Loucy (cell line): ENCODE data around the gene AK4.

Experiments
- EZH2phosphoT487 ChIP-seq: fragments of 200-600 bp; IDR thresholded peaks from 2 replicates; pipeline ENCODE4 v1.6.1; 2018; ENCODE audit warnings: antibody characterized with exemption, mild to moderate bottlenecking, moderate library complexity, borderline replicate concordance
- TF ChIP-seq, protein P1 (sequence below): fragments of 200-600 bp; sonication (generic); conservative IDR thresholded peaks from 2 replicates; pipeline ENCODE4 v1.5.1; 2014; ENCODE audit warnings: mild to moderate bottlenecking, antibody characterized with exemption, low read length

GRCh38 chr1:65200411-65200810 is 52.4 kb downstream of the AK4 start:
- TF ChIP-seq, protein P1, sequence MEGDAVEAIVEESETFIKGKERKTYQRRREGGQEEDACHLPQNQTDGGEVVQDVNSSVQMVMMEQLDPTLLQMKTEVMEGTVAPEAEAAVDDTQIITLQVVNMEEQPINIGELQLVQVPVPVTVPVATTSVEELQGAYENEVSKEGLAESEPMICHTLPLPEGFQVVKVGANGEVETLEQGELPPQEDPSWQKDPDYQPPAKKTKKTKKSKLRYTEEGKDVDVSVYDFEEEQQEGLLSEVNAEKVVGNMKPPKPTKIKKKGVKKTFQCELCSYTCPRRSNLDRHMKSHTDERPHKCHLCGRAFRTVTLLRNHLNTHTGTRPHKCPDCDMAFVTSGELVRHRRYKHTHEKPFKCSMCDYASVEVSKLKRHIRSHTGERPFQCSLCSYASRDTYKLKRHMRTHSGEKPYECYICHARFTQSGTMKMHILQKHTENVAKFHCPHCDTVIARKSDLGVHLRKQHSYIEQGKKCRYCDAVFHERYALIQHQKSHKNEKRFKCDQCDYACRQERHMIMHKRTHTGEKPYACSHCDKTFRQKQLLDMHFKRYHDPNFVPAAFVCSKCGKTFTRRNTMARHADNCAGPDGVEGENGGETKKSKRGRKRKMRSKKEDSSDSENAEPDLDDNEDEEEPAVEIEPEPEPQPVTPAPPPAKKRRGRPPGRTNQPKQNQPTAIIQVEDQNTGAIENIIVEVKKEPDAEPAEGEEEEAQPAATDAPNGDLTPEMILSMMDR = no peak
- no peak for TF ChIP-seq EZH2phosphoT487
